Posterior vena cava (tissue), 2 donors: ENCODE data around the gene GTF2H2C. TPM values are rescaled to one million over a fixed set of nuclear protein-coding genes. Genes with fewer than 3 reads are reported as not detected.
A peak's percentile ranks its signal among the peaks of the same experiment; 100 is the strongest.
"Not testable (repeated sequence)": the region's sequence is repeated elsewhere in the genome, so short reads cannot be mapped to it uniquely, and the experiment has no call there.

Source experiments
- DNase-seq: peaks from one replicate; pipeline ENCODE4 v3.0.0-alpha.2; 2020; ENCODE audit warnings: low spot score
- intact Hi-C, 2 donors: fragments of 100-400 bp; cut with DNase I; formaldehyde crosslinking; loops; one replicate each; pipeline versions ENCODE4 v1.14.1 to v1.14.2; 2022 to 2023
- total RNA-seq, 2 donors: library from RNA; stranded (reverse); fragmentation: NEBNext Ultra II Directional; extraction: Animal tissue kit (Norgen Biotek cat#: 25700); gene quantifications; one replicate each; pipeline ENCODE4 v1.2.1, GENCODE V29; 2021
- donor health status: DM: yes; HTN: yes; CAD: no.
- donor health status: DM: yes; HTN: yes; CAD: no.

The GTF2H2C gene
- total RNA-seq, 2 donors from 2014 or later, result 23.2 to 27.5 TPM

- intact Hi-C loops, DNase-seq: not testable (repeated sequence)
Observed at GRCh38 chr5:69544602-69545001, 15.4 kb upstream of the GTF2H2C start.

- intact Hi-C loops, DNase-seq: not testable (repeated sequence)
Observed at GRCh38 chr5:69560587-69561431, 818 bp downstream of the GTF2H2C start.

DNA sequence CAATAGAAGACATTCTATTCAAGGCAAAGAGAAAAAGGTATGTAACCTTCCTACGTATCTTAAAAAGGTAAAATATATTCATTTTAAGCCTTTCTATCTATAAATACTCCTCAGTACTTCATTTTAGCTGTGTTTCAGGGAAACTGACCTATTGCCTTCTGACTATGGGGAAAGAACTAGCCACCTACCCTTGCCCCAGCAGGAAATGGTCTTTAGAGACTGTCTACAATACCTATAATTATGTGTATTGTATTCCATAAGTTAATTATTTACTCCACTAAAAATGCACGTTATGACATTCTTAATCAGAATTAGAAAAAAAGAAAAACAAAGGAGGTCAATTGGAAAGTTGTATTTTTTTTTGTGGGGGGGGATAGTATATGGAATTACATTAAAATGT lies 6.2 kb downstream of the GTF2H2C start:
- DNase-seq, intact Hi-C loops: not testable (repeated sequence)

DNA sequence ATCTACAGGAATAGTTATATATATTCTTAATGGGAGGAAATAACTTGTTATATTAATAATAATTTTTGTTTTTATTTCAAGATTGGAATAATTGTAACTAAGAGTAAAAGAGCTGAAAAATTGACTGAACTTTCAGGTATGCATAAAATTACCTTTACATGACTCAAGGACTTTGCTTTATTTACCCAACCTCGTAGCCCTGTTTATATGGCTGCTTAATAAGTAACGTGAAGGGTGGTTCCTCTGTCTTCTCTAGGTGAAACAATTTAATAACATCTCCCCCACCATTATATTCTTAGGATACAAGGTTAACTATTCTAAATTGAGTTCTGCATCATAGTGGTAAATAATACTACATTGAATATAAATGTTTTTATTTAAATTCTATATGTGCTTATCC lies 8.1 kb downstream of the GTF2H2C start:
- DNase-seq, intact Hi-C loops: not testable (repeated sequence)

DNA sequence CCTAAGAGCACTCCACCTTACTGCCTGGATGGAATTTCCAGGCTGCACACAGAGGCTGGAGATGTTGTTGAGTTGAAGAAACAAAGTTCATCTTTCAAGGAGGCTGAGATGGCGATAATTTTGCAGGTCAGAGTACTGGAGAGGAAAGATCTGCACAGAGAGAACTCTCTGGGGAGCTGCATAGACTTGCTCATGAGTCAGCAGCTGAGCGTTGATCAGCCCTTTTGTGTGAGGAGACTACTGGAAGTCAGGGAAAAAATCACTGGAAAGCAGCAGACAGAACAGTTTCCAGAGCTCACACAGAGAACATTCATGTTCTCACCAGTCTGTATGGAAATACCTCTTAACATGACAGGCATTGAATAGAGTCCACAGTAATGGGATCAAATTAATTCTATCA lies 23.4 kb downstream of the GTF2H2C start:
- DNase-seq, intact Hi-C loops: not testable (repeated sequence)

GRCh38 chr5:69596114-69596840 lies 36.3 kb downstream of the GTF2H2C start:
- intact Hi-C loops, DNase-seq: not testable (repeated sequence)

DNA sequence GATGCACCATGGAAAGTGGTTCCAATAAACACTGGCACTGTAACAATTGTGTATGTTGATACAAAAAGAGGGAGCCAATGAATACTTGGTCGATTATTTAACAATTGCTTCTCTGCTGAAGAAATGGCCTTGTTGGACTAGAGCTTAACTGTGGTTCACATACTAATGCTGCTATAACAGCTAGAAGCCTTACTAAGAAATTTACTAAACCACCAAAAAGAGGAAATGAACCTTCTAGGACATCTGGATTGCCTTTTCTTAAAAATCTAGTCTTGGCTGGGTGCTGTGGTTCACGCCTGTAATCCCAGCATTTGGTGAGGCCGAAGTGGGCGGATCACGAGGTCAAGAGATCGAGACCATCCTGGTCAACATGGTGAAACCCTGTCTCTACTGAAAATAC lies 42.0 kb downstream of the GTF2H2C start:
- DNase-seq, intact Hi-C loops: not testable (repeated sequence)

DNA sequence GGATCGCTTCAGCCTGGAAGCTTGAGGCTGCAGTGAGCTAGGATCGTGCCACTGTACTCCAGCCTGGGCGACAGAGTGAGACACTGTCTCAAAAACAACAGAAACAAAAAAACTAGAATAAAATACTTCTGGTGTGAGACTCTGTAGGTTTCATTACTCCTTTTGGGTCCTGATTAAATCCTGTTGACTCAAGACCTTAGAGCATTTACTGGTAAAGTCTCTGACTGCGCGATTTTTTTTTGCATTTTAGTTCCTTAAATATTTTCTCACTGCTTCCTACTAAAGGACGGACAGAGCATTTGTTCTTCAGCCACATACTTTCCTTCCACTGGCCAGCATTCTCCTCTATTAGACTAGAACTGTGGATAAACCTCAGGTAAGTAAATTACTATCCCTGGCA lies 46.8 kb downstream of the GTF2H2C start:
- intact Hi-C loops, DNase-seq: not testable (repeated sequence)

- DNase-seq, intact Hi-C loops: not testable (repeated sequence)
Observed at GRCh38 chr5:69607750-69608149, 47.8 kb downstream of the GTF2H2C start.

DNA sequence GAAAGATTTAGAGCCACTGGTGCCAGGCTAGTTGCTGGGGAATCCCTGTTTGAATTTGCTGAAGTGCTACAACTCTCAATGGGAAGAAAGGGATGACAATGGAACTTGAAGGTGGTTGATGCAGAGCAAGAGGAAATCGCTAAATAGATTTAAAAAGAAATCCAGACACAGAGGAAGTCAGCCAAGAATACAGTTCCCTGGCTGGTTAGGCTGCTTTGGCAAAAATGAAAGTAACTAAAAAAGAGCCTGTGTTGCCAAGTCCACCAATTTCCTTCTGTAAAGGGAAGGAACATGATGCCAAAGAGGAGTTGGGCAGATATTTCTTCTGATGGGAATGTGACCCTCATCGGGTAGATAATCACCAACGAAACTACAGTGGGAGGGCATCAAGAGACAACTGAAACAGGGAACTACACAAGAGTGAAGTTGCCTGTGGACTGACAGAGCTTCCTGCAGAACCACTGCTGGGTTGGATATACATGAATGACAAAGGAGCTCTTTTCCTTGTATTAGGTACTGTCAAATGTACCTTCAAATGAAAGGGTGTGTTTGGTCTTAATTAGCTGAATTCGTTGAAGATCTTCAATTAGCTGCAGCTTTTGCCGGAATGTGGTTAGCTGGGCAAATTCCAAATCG lies 49.0 kb downstream of the GTF2H2C start:
- intact Hi-C loops, DNase-seq: not testable (repeated sequence)

DNA sequence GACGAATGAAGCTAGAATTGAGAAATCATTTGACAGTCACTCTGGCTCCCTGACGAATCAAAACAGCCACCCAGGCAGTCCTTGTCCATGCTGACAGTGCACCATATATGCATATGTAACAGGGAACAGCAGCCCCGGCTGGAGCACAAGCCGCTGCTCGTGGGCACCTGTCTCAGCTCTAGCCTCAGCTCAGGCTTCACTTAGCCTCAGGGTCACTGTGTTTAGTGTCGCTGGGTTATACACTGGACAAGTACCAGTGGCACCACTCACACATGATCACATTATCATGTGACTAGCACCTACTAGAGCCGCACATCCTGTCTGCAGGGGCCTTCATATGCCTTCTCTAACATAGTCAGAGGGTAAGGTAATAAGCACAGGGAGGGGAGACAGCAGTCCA lies 54.9 kb downstream of the GTF2H2C start:
- DNase-seq, intact Hi-C loops: not testable (repeated sequence)

GRCh38 chr5:69631879-69632278 lies 71.9 kb downstream of the GTF2H2C start:
- intact Hi-C loops, result not testable (repeated sequence)

More at GRCh38 chr5:69631879-69632278, 71.9 kb downstream of the GTF2H2C start:
- peak; percentile 0 for DNase-seq

Other genes starting within 250 kb of the GTF2H2C start
- gene CCDC125, start 227.4 kb upstream of the GTF2H2C start, total RNA-seq, result 1 to 10 TPM; 3.6 to 5.8 TPM
- 10 to 100 TPM; 31.9 to 36.1 TPM for gene AK6, start 190.7 kb upstream of the GTF2H2C start, total RNA-seq
- 10 to 100 TPM; 30.9 to 35.6 TPM for gene TAF9, start 190.7 kb upstream of the GTF2H2C start, total RNA-seq
- gene RAD17, start 190.4 kb upstream of the GTF2H2C start, total RNA-seq, result 10 to 100 TPM; 17.8 to 18.2 TPM
- under 1 TPM; 0.56 to 1.00 TPM for gene MARVELD2, start 145.1 kb upstream of the GTF2H2C start, total RNA-seq
- 1 to 10 TPM; 1.9 TPM for gene OCLN, start 67.4 kb upstream of the GTF2H2C start, total RNA-seq